Immature natural killer cell (primary cell): ENCODE data around the gene PLOD2. TPM values are rescaled to one million over a fixed set of nuclear protein-coding genes. Genes with fewer than 3 reads are reported as not detected.

ENCODE experiments used
- DNase-seq, 3 donors: peaks; one replicate each; pipeline ENCODE4 v3.0.0; 2022; ENCODE audit warnings: mixed read lengths in 1 of 3
- H3K27ac Mint-ChIP-seq, 6 donors: one replicate each; pipeline ENCODE4 v1.8.0; 2020; ENCODE audit warnings: mixed read lengths in 6 of 6, mild to moderate bottlenecking in 5 of 6, inconsistent platforms in 4 of 6, moderate library complexity in 3 of 6
- H3K27me3 Mint-ChIP-seq, 3 donors: one replicate each; pipeline ENCODE4 v1.8.0; 2020 to 2021; ENCODE audit warnings: low read depth in 3 of 3, mild to moderate bottlenecking in 3 of 3, mixed read lengths in 3 of 3, moderate library complexity in 3 of 3, inconsistent platforms in 1 of 3
- H3K36me3 Mint-ChIP-seq, 3 donors: one replicate each; pipeline ENCODE4 v1.8.0; 2020; ENCODE audit warnings: mixed read lengths in 3 of 3, inconsistent platforms in 2 of 3, mild to moderate bottlenecking in 2 of 3
- H3K4me1 Mint-ChIP-seq, 2 donors: one replicate each; pipeline ENCODE4 v1.8.0; 2020; ENCODE audit warnings: inconsistent platforms in 2 of 2, mild to moderate bottlenecking in 2 of 2, mixed read lengths in 2 of 2, moderate library complexity in 1 of 2
- H3K4me3 Mint-ChIP-seq, 5 donors: one replicate each; pipeline ENCODE4 v1.8.0; 2020; ENCODE audit warnings: mild to moderate bottlenecking in 5 of 5, mixed read lengths in 5 of 5, inconsistent platforms in 3 of 5, moderate library complexity in 3 of 5
- H3K9me3 Mint-ChIP-seq, 6 donors: one replicate each; pipeline ENCODE4 v1.8.0; 2020; ENCODE audit warnings: mild to moderate bottlenecking in 6 of 6, mixed read lengths in 6 of 6, inconsistent platforms in 4 of 6, moderate library complexity in 3 of 6
- polyA plus RNA-seq, 3 donors: library from polyadenylated mRNA; unstranded; fragments of 300-500 nt; fragmentation: Illumina TruSeq; gene quantifications; one replicate each; pipeline ENCODE4 v1.2.3, GENCODE V29; 2021

PLOD2 gene
- polyA plus RNA-seq, 3 donors from 2014 or later, result not detected

GRCh38 chr3:146145642-146146041 is 15.3 kb downstream of the PLOD2 start:
- Mint-ChIP-seq H3K27me3 (peaks cover 0 to 4% (median 0%) of the 10 kb centered on the region in 3 donors), H3K4me1 (no peaks in the 10 kb centered on the region), H3K4me3 (no peak overlapping the region), H3K36me3 (no peaks in the 10 kb centered on the region), H3K27ac (no peak overlapping the region), H3K9me3 (peaks cover 0 to 5% (median under 1%) of the 10 kb centered on the region in 6 donors)
- no peak for DNase-seq

GRCh38 chr3:146142757-146143156 is 18.2 kb downstream of the PLOD2 start:
- H3K27ac Mint-ChIP-seq, result no peak overlapping the region
- H3K36me3 Mint-ChIP-seq, result no peaks in the 10 kb centered on the region
- DNase-seq, result no peak
- no peaks in the 10 kb centered on the region for H3K4me1 Mint-ChIP-seq
- H3K9me3 Mint-ChIP-seq, result peaks cover 0 to 2% (median under 1%) of the 10 kb centered on the region in 6 donors
- H3K27me3 Mint-ChIP-seq, result peaks cover 0 to 2% (median 0%) of the 10 kb centered on the region in 3 donors
- no peak overlapping the region for H3K4me3 Mint-ChIP-seq

- no peak overlapping the region for H3K4me3 Mint-ChIP-seq
- no peak for DNase-seq
- peaks cover 0 to 9% (median 1%) of the 10 kb centered on the region in 6 donors for H3K9me3 Mint-ChIP-seq
- peaks cover 0 to 2% (median 0%) of the 10 kb centered on the region in 3 donors for H3K27me3 Mint-ChIP-seq
- no peaks in the 10 kb centered on the region for H3K4me1 Mint-ChIP-seq
- H3K36me3 Mint-ChIP-seq, result no peaks in the 10 kb centered on the region
- no peak overlapping the region for H3K27ac Mint-ChIP-seq
These were observed 21.3 kb downstream of the PLOD2 start for GRCh38 chr3:146139586-146140110.

GRCh38 chr3:146138902-146139301 is 22.1 kb downstream of the PLOD2 start:
- Mint-ChIP-seq H3K36me3 (no peaks in the 10 kb centered on the region), H3K4me3 (no peak overlapping the region), H3K27me3 (peaks cover 0 to under 1% (median 0%) of the 10 kb centered on the region in 3 donors), H3K9me3 (peaks cover 0 to 9% (median 1%) of the 10 kb centered on the region in 6 donors), H3K4me1 (no peaks in the 10 kb centered on the region), H3K27ac (no peak overlapping the region)
- no peak for DNase-seq

GRCh38 chr3:146136647-146137046 is 24.3 kb downstream of the PLOD2 start:
- no peak overlapping the region for H3K4me3 Mint-ChIP-seq
- H3K9me3 Mint-ChIP-seq, result peaks cover 0 to 9% (median 0%) of the 10 kb centered on the region in 6 donors
- no peak for DNase-seq
- H3K36me3 Mint-ChIP-seq, result peaks cover 0 to 3% (median 0%) of the 10 kb centered on the region in 3 donors
- no peak overlapping the region for H3K27ac Mint-ChIP-seq
- no peaks in the 10 kb centered on the region for H3K4me1 Mint-ChIP-seq
- H3K27me3 Mint-ChIP-seq, result no peaks in the 10 kb centered on the region

- H3K4me3 Mint-ChIP-seq, result no peak overlapping the region
- no peaks in the 10 kb centered on the region for H3K27me3 Mint-ChIP-seq
- no peaks in the 10 kb centered on the region for H3K4me1 Mint-ChIP-seq
- H3K9me3 Mint-ChIP-seq, result peaks cover 0 to 11% (median 0%) of the 10 kb centered on the region in 6 donors
- no peak for DNase-seq
- peaks cover 0 to 3% (median 0%) of the 10 kb centered on the region in 3 donors for H3K36me3 Mint-ChIP-seq
- no peak overlapping the region for H3K27ac Mint-ChIP-seq
These were observed 26.5 kb downstream of the PLOD2 start for GRCh38 chr3:146134348-146135117.

- Mint-ChIP-seq H3K27me3 (no peaks in the 10 kb centered on the region), H3K4me1 (no peaks in the 10 kb centered on the region), H3K9me3 (peaks cover 0 to 11% (median 0%) of the 10 kb centered on the region in 6 donors), H3K4me3 (no peak overlapping the region), H3K27ac (no peak overlapping the region), H3K36me3 (peaks cover 0 to 3% (median 0%) of the 10 kb centered on the region in 3 donors)
- DNase-seq, result no peak
These were observed 27.5 kb downstream of the PLOD2 start for GRCh38 chr3:146133441-146133840.

GRCh38 chr3:146131616-146132410 is 29.2 kb downstream of the PLOD2 start:
- Mint-ChIP-seq H3K27ac (no peak overlapping the region), H3K27me3 (no peaks in the 10 kb centered on the region), H3K36me3 (peaks cover 0 to 3% (median 0%) of the 10 kb centered on the region in 3 donors), H3K9me3 (peaks cover 0 to 11% (median 0%) of the 10 kb centered on the region in 6 donors), H3K4me3 (no peak overlapping the region), H3K4me1 (no peaks in the 10 kb centered on the region)
- no peak for DNase-seq

- Mint-ChIP-seq H3K4me1 (no peaks in the 10 kb centered on the region), H3K9me3 (peaks cover 0 to 11% (median under 1%) of the 10 kb centered on the region in 6 donors), H3K36me3 (peaks cover 0 to 3% (median 0%) of the 10 kb centered on the region in 3 donors), H3K4me3 (no peak overlapping the region), H3K27ac (no peak overlapping the region), H3K27me3 (peaks cover 0 to 1% (median 1%) of the 10 kb centered on the region in 3 donors)
- no peak for DNase-seq
These were observed 30.1 kb downstream of the PLOD2 start for GRCh38 chr3:146130881-146131371.

- no peak overlapping the region for H3K27ac Mint-ChIP-seq
- H3K36me3 Mint-ChIP-seq, result peaks cover 0 to 3% (median 0%) of the 10 kb centered on the region in 3 donors
- H3K4me1 Mint-ChIP-seq, result no peaks in the 10 kb centered on the region
- H3K9me3 Mint-ChIP-seq, result peaks cover 0 to 10% (median under 1%) of the 10 kb centered on the region in 6 donors
- no peak overlapping the region for H3K4me3 Mint-ChIP-seq
- peaks cover 0 to 1% (median 1%) of the 10 kb centered on the region in 3 donors for H3K27me3 Mint-ChIP-seq
- DNase-seq, result no peak
These were observed 31.2 kb downstream of the PLOD2 start for GRCh38 chr3:146129750-146130149.

GRCh38 chr3:146128939-146129338 is 32.0 kb downstream of the PLOD2 start:
- DNase-seq, result no peak
- Mint-ChIP-seq H3K36me3 (peaks cover 0 to 3% (median 0%) of the 10 kb centered on the region in 3 donors), H3K4me1 (no peaks in the 10 kb centered on the region), H3K9me3 (peaks cover 0 to 10% (median 3%) of the 10 kb centered on the region in 6 donors), H3K27ac (no peak overlapping the region), H3K4me3 (no peak overlapping the region), H3K27me3 (peaks cover 0 to 1% (median 1%) of the 10 kb centered on the region in 3 donors)

- peaks cover 0 to 10% (median 5%) of the 10 kb centered on the region in 6 donors for H3K9me3 Mint-ChIP-seq
- H3K4me1 Mint-ChIP-seq, result no peaks in the 10 kb centered on the region
- H3K36me3 Mint-ChIP-seq, result no peaks in the 10 kb centered on the region
- H3K27me3 Mint-ChIP-seq, result peaks cover 0 to 1% (median 1%) of the 10 kb centered on the region in 3 donors
- no peak overlapping the region for H3K4me3 Mint-ChIP-seq
- H3K27ac Mint-ChIP-seq, result no peak overlapping the region
- DNase-seq, result no peak
These were observed 32.8 kb downstream of the PLOD2 start for GRCh38 chr3:146128179-146128578.

GRCh38 chr3:146125951-146126350 is 35.0 kb downstream of the PLOD2 start:
- DNase-seq, result no peak
- Mint-ChIP-seq H3K36me3 (peaks cover 0 to 4% (median 0%) of the 10 kb centered on the region in 3 donors), H3K27me3 (peaks cover 0 to 1% (median 1%) of the 10 kb centered on the region in 3 donors), H3K4me1 (no peaks in the 10 kb centered on the region), H3K27ac (no peak overlapping the region), H3K4me3 (no peak overlapping the region), H3K9me3 (peaks cover 0 to 19% (median 6%) of the 10 kb centered on the region in 6 donors)
